K562 (cell line): ENCODE results near the gene OGFR. TPM values are rescaled to one million over a fixed set of nuclear protein-coding genes. Genes with fewer than 3 reads are reported as not detected.

ENCODE experiments used
- BCL6 ChIP-seq: fragments of 250-450 bp; sonication (Bioruptor Pico); IDR thresholded peaks from 2 replicates; pipeline ENCODE4 v1.4.0; 2020
- BHLHE40 ChIP-seq: IDR thresholded peaks from 2 replicates; pipeline ENCODE4 v1.6.1; 2011; ENCODE audit warnings: low read length, improper control_type of control experiment
- CBX2 ChIP-seq: fragments of 200-600 bp; sonication (generic); IDR thresholded peaks from one replicate; pipeline ENCODE4 v1.6.1; 2012; ENCODE audit warnings: mild to moderate bottlenecking, low read length, inconsistent platforms; ENCODE audit not compliant: insufficient read depth, poor library complexity, severe bottlenecking
- CTCF ChIP-seq, 3 experiments: IDR thresholded peaks in 2 of 3; conservative IDR thresholded peaks in 1 of 3; 2 replicates each; pipeline ENCODE4 v1.5.1; 2011 to 2012; ENCODE audit warnings: low read length in 3 of 3, mild to moderate bottlenecking in 3 of 3, control low read depth in 2 of 3, improper control_type of control experiment in 1 of 3, inconsistent platforms in 1 of 3, low read depth in 1 of 3, mixed read lengths in 1 of 3, moderate library complexity in 1 of 3; ENCODE audit not compliant: insufficient read depth in 2 of 3
- HDAC6 ChIP-seq: IDR thresholded peaks from 2 replicates; pipeline ENCODE4 v1.6.1; 2012; ENCODE audit warnings: low read depth, mild to moderate bottlenecking, control low read depth, inconsistent platforms, low read length, moderate library complexity
- MCM7 ChIP-seq, 2 experiments: fragments of 450-650 bp; IDR thresholded peaks; 2 replicates each; pipeline ENCODE4 v1.6.1; 2016 to 2018
- MITF ChIP-seq: IDR thresholded peaks from 2 replicates; pipeline ENCODE4 v1.6.1; 2014; ENCODE audit warnings: antibody characterized with exemption
- POLR2A ChIP-seq: fragments of 450-650 bp; conservative IDR thresholded peaks from 2 replicates; pipeline ENCODE4 v1.6.1; 2016
- PRDM10 ChIP-seq: fragments of 450-650 bp; IDR thresholded peaks from 2 replicates; pipeline ENCODE4 v1.6.1; 2018; ENCODE audit not compliant: partially characterized antibody
- SETDB1 ChIP-seq: IDR thresholded peaks from one replicate; pipeline ENCODE4 v1.6.1; 2012; ENCODE audit warnings: low read length, control low read depth, inconsistent platforms
- TFAP4 ChIP-seq: sonication (generic); formaldehyde crosslinking; IDR thresholded peaks from 2 replicates; pipeline ENCODE4 v1.8.0; 2022; ENCODE audit warnings: missing genetic modification reagents, mild to moderate bottlenecking, moderate library complexity, borderline replicate concordance
- THAP12 ChIP-seq: fragments of 250-450 bp; sonication (Bioruptor Pico); IDR thresholded peaks from 2 replicates; pipeline ENCODE4 v1.9.0; 2021; ENCODE audit warnings: mild to moderate bottlenecking, inconsistent platforms
- TRIM24 ChIP-seq, 2 experiments: fragments of 450-650 bp; IDR thresholded peaks; 2 replicates each; pipeline ENCODE4 v1.6.1; 2016
- ZBTB17 ChIP-seq: fragments of 450-650 bp; formaldehyde crosslinking; IDR thresholded peaks from 2 replicates; pipeline ENCODE4 v1.4.0; 2020; ENCODE audit warnings: mild to moderate bottlenecking
- ZNF239 ChIP-seq: fragments of 250-450 bp; sonication (Bioruptor Pico); IDR thresholded peaks from 2 replicates; pipeline ENCODE4 v1.4.0; 2020; ENCODE audit warnings: mild to moderate bottlenecking
- ZNF282 ChIP-seq: sonication (generic); formaldehyde crosslinking; IDR thresholded peaks from 2 replicates; pipeline ENCODE4 v1.8.1; 2023; ENCODE audit warnings: missing genetic modification reagents
- ZNF57 ChIP-seq: fragments of 450-650 bp; formaldehyde crosslinking; IDR thresholded peaks from 2 replicates; pipeline ENCODE4 v1.4.0; 2020; ENCODE audit warnings: mild to moderate bottlenecking, moderate library complexity
- ZSCAN32 ChIP-seq: fragments of 450-650 bp; formaldehyde crosslinking; IDR thresholded peaks from 2 replicates; pipeline ENCODE4 v1.4.0; 2020; ENCODE audit warnings: mild to moderate bottlenecking, moderate library complexity
- polyA plus RNA-seq, 8 experiments: library from polyadenylated mRNA; depleted of rRNA in 4 of 8; stranded (reverse) in 5 of 8; unstranded in 3 of 8; fragments of >200 nt; fragmentation: Nextera tagmentation in 2 of 8; fragmentation: Illumina TruSeq in 1 of 8; extraction: Ambion mirVana in 2 of 8; extraction: Trizol in 1 of 8; gene quantifications; 2 replicates each; pipeline versions ENCODE4 v1.2.1 to v1.2.3, GENCODE V29; 2011 to 2014; ENCODE audit warnings: inconsistent platforms in 1 of 8, missing spikeins in 1 of 8
- total RNA-seq, 7 experiments: library from RNA; depleted of rRNA in 6 of 7; stranded (reverse); fragments of >200 nt in 6 of 7; fragmentation: Illumina TruSeq in 2 of 7; extraction: Trizol in 2 of 7; gene quantifications; 2 replicates each; pipeline versions ENCODE4 v1.2.1 to v1.2.3, GENCODE V29; 2011 to 2021; ENCODE audit warnings: low replicate concordance in 1 of 7

OGFR gene
- total and polyA plus RNA-seq, 9 of the 15 experiments (the other 6 are each of a cell fraction or from before 2014, with no cell fraction given) = 0.39 to 56.3 (median 17.5) TPM

GRCh38 chr20:62824476-62825332 is 20.1 kb downstream of the OGFR start (continued):
- TF ChIP-seq ZBTB17 (CRISPR knock-in tag) (no peak), SETDB1 (no peak), BCL6 (CRISPR knock-in tag) (no peak), ZSCAN32 (CRISPR knock-in tag) (no peak), MITF (no peak), ZNF282 (CRISPR knock-in tag) (no peak), CBX2 (no peak), CTCF (IDR thresholded peaks at IDR 0.05 in 2 of 3, conservative IDR thresholded peaks at IDR 0.05 in 1 of 3; ENCODE audit: insufficient read depth in 2 of 3, low read depth in 1 of 3, low read length in 3 of 3) (peak in 1 of 3 experiments; percentile 18; a peak in 1 of 6 replicates), POLR2A (no peak), TRIM24 (IDR thresholded peaks at IDR 0.05) (no peak), BHLHE40 (no peak), TFAP4 (CRISPR knock-in tag) (peak; percentile 60), THAP12 (CRISPR knock-in tag) (no peak), ZNF239 (CRISPR knock-in tag) (no peak), MCM7 (IDR thresholded peaks at IDR 0.05) (no peak), PRDM10 (peak; percentile 15), HDAC6 (no peak), ZNF57 (CRISPR knock-in tag) (no peak)
